PFSK-1 (cell line): Measurements from ENCODE around the gene CYP2A7.

Experiments used
- POLR2AphosphoS5 ChIP-seq: IDR thresholded peaks from 2 replicates; pipeline ENCODE4 v1.6.1; 2012; ENCODE audit warnings: low read depth, mild to moderate bottlenecking, control low read depth, low read length, moderate library complexity
- REST ChIP-seq, 2 experiments: IDR thresholded peaks; 2 replicates each; pipeline versions ENCODE4 v1.6.1 to v1.8.0; 2011 to 2012; ENCODE audit warnings: low read depth in 2 of 2, low read length in 2 of 2, control low read depth in 1 of 2, inconsistent platforms in 1 of 2, mild to moderate bottlenecking in 1 of 2, moderate library complexity in 1 of 2; ENCODE audit not compliant: insufficient read depth in 1 of 2
- TAF1 ChIP-seq: IDR thresholded peaks from 2 replicates; pipeline ENCODE4 v1.6.1; 2012; ENCODE audit warnings: low read length, control low read depth, borderline replicate concordance; ENCODE audit not compliant: insufficient read depth

Gene CYP2A7

DNA sequence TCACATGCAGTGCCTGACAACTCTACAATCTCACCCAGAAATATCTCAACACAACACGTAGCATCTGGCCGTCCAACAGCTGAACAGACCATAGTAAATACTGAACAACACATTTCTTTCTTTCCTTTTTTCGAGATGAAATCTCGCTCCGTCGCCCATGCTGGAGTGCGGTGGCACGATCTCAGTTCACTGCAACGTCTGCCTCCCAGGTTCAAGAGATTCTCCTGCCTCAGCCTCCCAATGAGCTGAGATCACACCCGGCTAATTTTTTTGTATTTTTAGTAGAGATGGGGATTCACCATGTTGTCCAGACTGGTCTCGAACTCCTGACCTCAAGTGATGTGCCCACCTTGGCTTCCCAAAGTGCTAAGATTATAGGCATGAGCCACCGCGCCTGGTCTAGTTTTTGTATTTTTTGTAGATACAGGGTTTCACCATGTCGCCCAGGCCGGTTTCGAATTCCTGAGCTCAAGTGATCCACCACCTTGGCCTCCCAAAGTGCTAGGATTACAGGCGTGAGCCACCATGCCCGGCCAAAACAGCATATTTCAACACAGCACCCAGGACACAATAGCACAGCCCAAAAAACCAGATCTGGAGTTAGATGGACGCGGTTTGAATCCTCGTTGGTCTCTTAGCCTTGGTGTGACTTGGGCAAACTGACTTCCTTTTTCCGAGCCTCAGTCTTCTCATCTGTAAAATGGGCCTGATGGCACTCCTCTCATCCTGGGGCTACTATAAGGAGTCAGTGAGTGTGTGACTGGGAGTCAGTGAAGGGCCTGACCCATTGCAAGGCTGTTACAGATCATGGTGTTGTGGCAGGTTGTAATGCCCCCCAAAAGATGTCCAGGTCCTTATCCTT lies 54.4 kb downstream of the CYP2A7 start:
- TF ChIP-seq REST (IDR thresholded peaks at IDR 0.05; ENCODE audit: insufficient read depth in 1 of 2, low read depth in 2 of 2, low read length in 2 of 2) (no peak), TAF1 (no peak), POLR2AphosphoS5 (no peak)
